IMR-90 (cell line): ENCODE measurements around the gene C11orf21.

Experiments
- NFE2L2 ChIP-seq: fragments of 150-350 bp; IDR thresholded peaks from 2 replicates; pipeline ENCODE4 v1.6.1; 2016; ENCODE audit warnings: low read depth, mild to moderate bottlenecking, low read length
- POLR2A ChIP-seq: IDR thresholded peaks from 2 replicates; pipeline ENCODE4 v1.6.1; 2012; ENCODE audit warnings: mild to moderate bottlenecking, low read depth, low read length
- TF ChIP-seq, protein P1 (sequence below): conservative IDR thresholded peaks from 2 replicates; pipeline ENCODE4 v1.5.1; 2012; ENCODE audit warnings: mild to moderate bottlenecking, low read depth, low read length, improper control_type of control experiment

DNA sequence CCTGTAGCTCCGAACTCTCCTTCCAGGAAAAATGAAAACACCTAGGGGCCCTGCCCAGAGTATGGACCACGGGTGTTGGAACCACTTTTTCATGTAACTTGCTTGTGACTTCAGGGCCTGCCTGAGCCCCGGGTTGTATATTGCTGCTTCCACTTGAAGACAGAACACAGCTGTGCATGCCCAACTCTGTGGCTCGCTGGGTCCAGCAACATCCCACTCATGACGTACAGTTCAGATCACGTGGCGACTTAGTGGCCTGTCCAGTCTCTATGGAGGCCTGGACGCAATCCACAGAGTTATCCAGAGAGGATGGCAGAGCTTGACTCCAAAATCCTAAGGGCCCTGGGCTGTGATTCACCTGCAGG is 6.8 kb downstream of the C11orf21 start:
- TF ChIP-seq POLR2A: no peak
- TF ChIP-seq, protein P1, sequence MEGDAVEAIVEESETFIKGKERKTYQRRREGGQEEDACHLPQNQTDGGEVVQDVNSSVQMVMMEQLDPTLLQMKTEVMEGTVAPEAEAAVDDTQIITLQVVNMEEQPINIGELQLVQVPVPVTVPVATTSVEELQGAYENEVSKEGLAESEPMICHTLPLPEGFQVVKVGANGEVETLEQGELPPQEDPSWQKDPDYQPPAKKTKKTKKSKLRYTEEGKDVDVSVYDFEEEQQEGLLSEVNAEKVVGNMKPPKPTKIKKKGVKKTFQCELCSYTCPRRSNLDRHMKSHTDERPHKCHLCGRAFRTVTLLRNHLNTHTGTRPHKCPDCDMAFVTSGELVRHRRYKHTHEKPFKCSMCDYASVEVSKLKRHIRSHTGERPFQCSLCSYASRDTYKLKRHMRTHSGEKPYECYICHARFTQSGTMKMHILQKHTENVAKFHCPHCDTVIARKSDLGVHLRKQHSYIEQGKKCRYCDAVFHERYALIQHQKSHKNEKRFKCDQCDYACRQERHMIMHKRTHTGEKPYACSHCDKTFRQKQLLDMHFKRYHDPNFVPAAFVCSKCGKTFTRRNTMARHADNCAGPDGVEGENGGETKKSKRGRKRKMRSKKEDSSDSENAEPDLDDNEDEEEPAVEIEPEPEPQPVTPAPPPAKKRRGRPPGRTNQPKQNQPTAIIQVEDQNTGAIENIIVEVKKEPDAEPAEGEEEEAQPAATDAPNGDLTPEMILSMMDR: no peak
- TF ChIP-seq NFE2L2: no peak
